K562 (cell line): ENCODE results near the gene MAZ. TPM values are rescaled to one million over a fixed set of nuclear protein-coding genes. Genes with fewer than 3 reads are reported as not detected.
A peak's percentile ranks its signal among the peaks of the same experiment; 100 is the strongest.

ENCODE experiments used
- ARID1B ChIP-seq: fragments of 450-650 bp; IDR thresholded peaks from 2 replicates; pipeline ENCODE4 v1.6.1; 2016; ENCODE audit warnings: antibody characterized with exemption, mild to moderate bottlenecking, inconsistent platforms
- CSDE1 ChIP-seq, 2 experiments: fragments of 450-650 bp; IDR thresholded peaks; 2 replicates each; pipeline ENCODE4 v1.6.1; 2016; ENCODE audit warnings: mild to moderate bottlenecking in 1 of 2
- CTCF ChIP-seq, 3 experiments: IDR thresholded peaks in 2 of 3; conservative IDR thresholded peaks in 1 of 3; 2 replicates each; pipeline ENCODE4 v1.5.1; 2011 to 2012; ENCODE audit warnings: low read length in 3 of 3, mild to moderate bottlenecking in 3 of 3, control low read depth in 2 of 3, improper control_type of control experiment in 1 of 3, inconsistent platforms in 1 of 3, low read depth in 1 of 3, mixed read lengths in 1 of 3, moderate library complexity in 1 of 3; ENCODE audit not compliant: insufficient read depth in 2 of 3
- FOSL1 ChIP-seq: fragments of 200-800 bp; sonication (Bioruptor generic); conservative IDR thresholded peaks from 2 replicates; pipeline ENCODE4 v1.6.1; 2016; ENCODE audit warnings: missing genetic modification characterization, missing compliant biosample characterization
- HMGXB4 ChIP-seq: sonication (generic); formaldehyde crosslinking; IDR thresholded peaks from 2 replicates; pipeline ENCODE4 v1.8.1; 2023; ENCODE audit warnings: mild to moderate bottlenecking, missing genetic modification reagents
- MCM2 ChIP-seq: fragments of 450-650 bp; IDR thresholded peaks from 2 replicates; pipeline ENCODE4 v1.6.1; 2017; ENCODE audit warnings: low read depth, mild to moderate bottlenecking
- OTX1 ChIP-seq: fragments of 450-650 bp; formaldehyde crosslinking; IDR thresholded peaks from 2 replicates; pipeline ENCODE4 v1.4.0; 2022; ENCODE audit warnings: mild to moderate bottlenecking
- SP2 ChIP-seq: IDR thresholded peaks from 2 replicates; pipeline ENCODE4 v1.6.1; 2011; ENCODE audit warnings: mild to moderate bottlenecking, low read depth, low read length, moderate library complexity; ENCODE audit not compliant: poor library complexity, severe bottlenecking; ENCODE audit errors: extremely low read depth
- STAT5B ChIP-seq: fragments of 250-450 bp; sonication (Bioruptor Pico); IDR thresholded peaks from 2 replicates; pipeline ENCODE4 v1.8.0; 2021; ENCODE audit warnings: mild to moderate bottlenecking, inconsistent platforms
- THAP12 ChIP-seq: fragments of 250-450 bp; sonication (Bioruptor Pico); IDR thresholded peaks from 2 replicates; pipeline ENCODE4 v1.9.0; 2021; ENCODE audit warnings: mild to moderate bottlenecking, inconsistent platforms
- XRCC4 ChIP-seq: IDR thresholded peaks from one replicate; pipeline ENCODE4 v1.6.1; 2011; ENCODE audit not compliant: insufficient read depth, insufficient read length; ENCODE audit errors: extremely low read depth
- ZBTB33 ChIP-seq: sonication (generic); formaldehyde crosslinking; IDR thresholded peaks from 2 replicates; pipeline ENCODE4 v1.8.1; 2023; ENCODE audit warnings: mild to moderate bottlenecking, missing genetic modification reagents
- ZHX1 ChIP-seq: fragments of 150-350 bp; conservative IDR thresholded peaks from 2 replicates; pipeline ENCODE4 v1.6.1; 2014; ENCODE audit warnings: low read length
- ZNF384 ChIP-seq: IDR thresholded peaks from 2 replicates; pipeline ENCODE4 v1.6.1; 2012; ENCODE audit warnings: low read depth, low read length, improper control_type of control experiment
- ZNF41 ChIP-seq: fragments of 250-450 bp; sonication (Bioruptor Pico); conservative IDR thresholded peaks from 2 replicates; pipeline ENCODE4 v1.4.0; 2020; ENCODE audit warnings: mild to moderate bottlenecking
- polyA plus RNA-seq, 8 experiments: library from polyadenylated mRNA; depleted of rRNA in 4 of 8; stranded (reverse) in 5 of 8; unstranded in 3 of 8; fragments of >200 nt; fragmentation: Nextera tagmentation in 2 of 8; fragmentation: Illumina TruSeq in 1 of 8; extraction: Ambion mirVana in 2 of 8; extraction: Trizol in 1 of 8; gene quantifications; 2 replicates each; pipeline versions ENCODE4 v1.2.1 to v1.2.3, GENCODE V29; 2011 to 2014; ENCODE audit warnings: inconsistent platforms in 1 of 8, missing spikeins in 1 of 8
- total RNA-seq, 7 experiments: library from RNA; depleted of rRNA in 6 of 7; stranded (reverse); fragments of >200 nt in 6 of 7; fragmentation: Illumina TruSeq in 2 of 7; extraction: Trizol in 2 of 7; gene quantifications; 2 replicates each; pipeline versions ENCODE4 v1.2.1 to v1.2.3, GENCODE V29; 2011 to 2021; ENCODE audit warnings: low replicate concordance in 1 of 7

MAZ gene
- total and polyA plus RNA-seq, 9 of the 15 experiments (the other 6 are each of a cell fraction or from before 2014, with no cell fraction given) = 45.4 to 532 (median 250) TPM

GRCh38 chr16:29765167-29766032 lies 40.9 kb upstream of the MAZ start (continued):
- TF ChIP-seq HMGXB4 (CRISPR knock-in tag) (no peak), FOSL1 (tag) (peak; percentile 48; the same call in 1 of the 2 replicates), CTCF (IDR thresholded peaks at IDR 0.05 in 2 of 3, conservative IDR thresholded peaks at IDR 0.05 in 1 of 3; ENCODE audit: insufficient read depth in 2 of 3, low read depth in 1 of 3, low read length in 3 of 3) (no peak), SP2 (no peak), THAP12 (CRISPR knock-in tag) (no peak), ZNF384 (no peak), ZHX1 (no peak), XRCC4 (no peak), OTX1 (CRISPR knock-in tag) (no peak), STAT5B (CRISPR knock-in tag) (no peak), ZBTB33 (CRISPR knock-in tag) (no peak), MCM2 (no peak), ARID1B (0 out of 2 replicates have a peak, but pooled peaks have one; percentile 26), ZNF41 (CRISPR knock-in tag) (no peak), CSDE1 (IDR thresholded peaks at IDR 0.05) (no peak)
